NCI-H146 (cell line): ENCODE results near the gene FERMT2.

ENCODE experiments used
- DNase-seq: peaks from one replicate; lab custom pipeline; 2025; lab: John Stamatoyannopoulos, UW

Gene FERMT2

DNA sequence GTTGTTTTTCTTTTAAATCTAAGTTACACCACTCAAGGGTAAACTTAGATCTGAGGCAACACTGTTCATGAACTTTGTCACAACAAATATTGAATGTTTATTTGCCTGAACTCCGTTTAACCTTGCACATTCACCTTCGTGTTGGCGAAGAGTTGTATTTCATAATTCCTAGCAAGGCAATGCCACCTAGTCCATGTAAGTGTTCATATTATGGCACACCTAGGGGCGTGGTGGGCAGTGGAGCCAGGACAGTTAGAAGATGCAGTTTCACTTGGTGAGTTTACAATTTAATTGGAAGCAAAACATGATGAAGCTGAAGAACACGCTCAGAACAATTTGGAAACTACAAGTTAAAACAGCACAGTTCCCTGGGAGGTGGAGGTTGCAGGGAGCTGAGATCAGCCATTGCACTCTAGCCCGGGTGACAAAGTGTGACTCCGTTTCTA, 129.0 kb downstream of the FERMT2 start:
- no peak for DNase-seq

DNA sequence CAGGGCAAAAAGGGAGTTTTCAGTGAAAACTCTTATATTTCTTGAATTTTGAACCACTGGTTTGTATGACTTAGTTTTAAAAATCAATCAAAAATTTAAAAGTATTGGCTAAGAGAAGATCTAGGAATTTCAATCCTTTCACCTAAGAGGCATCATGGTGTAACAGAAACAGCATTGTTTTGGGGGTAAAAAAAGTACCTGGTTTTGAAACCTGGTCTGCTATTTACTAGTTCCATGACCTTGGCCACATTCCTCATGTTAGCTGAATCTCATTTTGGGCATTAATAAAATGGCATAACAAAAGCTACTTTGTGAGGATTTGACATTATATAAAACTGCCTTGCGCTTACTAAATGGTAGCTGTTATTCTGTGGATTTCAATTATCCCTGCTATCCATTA, 142.7 kb downstream of the FERMT2 start:
- DNase-seq, result no peak
